ENCODE results near the gene ARL5C. TPM values are rescaled to one million over a fixed set of nuclear protein-coding genes. Genes with fewer than 3 reads are reported as not detected.

Gene ARL5C
- total RNA-seq, 1 experiment from 2014 or later, result not detected

DNA sequence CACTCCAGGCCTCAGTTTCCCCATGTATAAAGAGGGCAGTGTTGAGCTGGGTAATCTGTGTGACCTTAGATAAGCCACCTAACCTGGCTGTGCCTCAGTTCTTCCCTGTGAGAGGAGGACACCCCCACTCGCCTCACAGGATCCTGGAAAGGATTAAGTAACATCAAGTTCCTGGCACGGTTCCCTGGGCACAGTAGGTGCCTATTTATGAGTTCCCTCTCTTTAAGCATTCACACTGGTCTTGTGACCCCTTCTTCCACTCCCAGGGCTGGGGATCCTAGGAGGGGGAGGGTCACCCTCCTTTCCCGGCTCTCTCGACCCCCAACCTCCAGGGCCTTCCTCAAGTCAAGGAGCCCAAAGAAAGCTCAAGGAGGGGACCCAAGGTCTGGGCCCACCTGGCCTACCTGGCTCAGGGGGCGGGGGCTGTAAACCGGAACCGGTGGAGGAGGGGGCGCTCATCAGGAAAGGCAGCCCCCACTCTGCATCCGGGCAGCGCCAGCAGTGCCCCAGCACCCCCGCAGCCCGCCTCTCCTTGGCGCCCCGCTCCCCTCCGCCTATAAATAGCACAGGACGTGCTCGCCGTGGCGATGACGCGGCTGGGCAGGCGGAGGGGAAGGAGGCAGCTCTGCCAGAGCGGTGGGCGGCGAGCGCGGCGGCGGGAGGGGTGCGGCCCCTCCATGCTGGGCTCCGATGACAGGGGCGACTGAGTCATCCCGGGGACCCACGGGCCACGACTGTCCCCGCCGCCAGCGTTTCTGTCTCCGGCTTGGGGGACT lies 43.5 kb upstream of the ARL5C start:
- Histone ChIP-seq H3K79me2 (ENCODE audit: insufficient read depth, low read length) (no peaks in the 10 kb centered on the region), H2BK12ac (ENCODE audit: insufficient read length, low read depth, low read length) (no peak overlapping the region), H3K4me2 (ENCODE audit: insufficient read depth, insufficient read length, low read length) (peak overlapping the region; percentile 36), H4K8ac (replicated peaks; ENCODE audit: insufficient read length, low read depth, low read length) (no peak overlapping the region), H3K14ac (ENCODE audit: insufficient read depth, low read length) (peak overlapping the region; percentile 16; the same call in 1 of the 2 replicates), H3K27ac (ENCODE audit: insufficient read length, low read depth, low read length) (no peak overlapping the region), H3T11ph (ENCODE audit: low read length) (no peak overlapping the region), H3K4me1 (ENCODE audit: insufficient read depth, low read length) (no peaks in the 10 kb centered on the region; the same call in 1 of the 2 replicates), H4K5ac (ENCODE audit: insufficient read length, low read depth, low read length) (no peak overlapping the region), H2AK5ac (ENCODE audit: insufficient read length, low read length) (no peak overlapping the region), H3K9me3 (ENCODE audit: control insufficient read depth, low read depth, low read length) (no peaks in the 10 kb centered on the region), H3K79me1 (ENCODE audit: insufficient read depth, low read depth, low read length, poor library complexity, severe bottlenecking) (no peaks in the 10 kb centered on the region), H4K91ac (ENCODE audit: insufficient read length, low read depth, low read length) (no peak overlapping the region), H4K20me1 (ENCODE audit: control insufficient read depth, insufficient read depth, insufficient read length) (no peaks in the 10 kb centered on the region), H3K9ac (ENCODE audit: extremely low read depth, insufficient read length, low read length) (no peak overlapping the region), H3K23ac (ENCODE audit: insufficient read length, low read depth, low read length) (no peak overlapping the region), H3K4ac (ENCODE audit: low read depth, low read length) (no peak overlapping the region), H3K23me2 (ENCODE audit: insufficient read length, low read depth, low read length, poor library complexity, severe bottlenecking) (peaks cover 6% of the 10 kb centered on the region), H2BK5ac (ENCODE audit: insufficient read length, low read length) (no peak overlapping the region), H2BK120ac (ENCODE audit: low read depth, low read length, poor library complexity, severe bottlenecking) (no peak overlapping the region), H3K27me3 (ENCODE audit: insufficient read depth, low read length) (no peaks in the 10 kb centered on the region), H3K18ac (ENCODE audit: insufficient read length, low read depth, low read length) (no peak overlapping the region), H2AFZ (ENCODE audit: low read length) (no peak overlapping the region), H2BK20ac (ENCODE audit: low read depth, low read length, poor library complexity, severe bottlenecking) (no peak overlapping the region), H3K56ac (ENCODE audit: insufficient read length, low read depth, low read length) (no peak overlapping the region), H2BK15ac (ENCODE audit: low read depth, low read length) (no peak overlapping the region)
- Mint-ChIP-seq H3K27ac (no peak overlapping the region; a peak in 1 of 7 replicates), H3K9me3 (no peaks in the 10 kb centered on the region), H3K27me3 (ENCODE audit: low read depth) (peaks cover 16% of the 10 kb centered on the region), H3K36me3 (ENCODE audit: insufficient read depth in 1 of 3, low read depth in 3 of 3) (peaks cover 4 to 8% (median 6%) of the 10 kb centered on the region in 3 experiments), H3K4me1 (peaks cover 27 to 58% of the 10 kb centered on the region in 2 experiments), H3K4me3 (peak overlapping the region; percentile 47 to 74; a peak in 4 of 5 replicates)
- TF ChIP-seq, protein P1, sequence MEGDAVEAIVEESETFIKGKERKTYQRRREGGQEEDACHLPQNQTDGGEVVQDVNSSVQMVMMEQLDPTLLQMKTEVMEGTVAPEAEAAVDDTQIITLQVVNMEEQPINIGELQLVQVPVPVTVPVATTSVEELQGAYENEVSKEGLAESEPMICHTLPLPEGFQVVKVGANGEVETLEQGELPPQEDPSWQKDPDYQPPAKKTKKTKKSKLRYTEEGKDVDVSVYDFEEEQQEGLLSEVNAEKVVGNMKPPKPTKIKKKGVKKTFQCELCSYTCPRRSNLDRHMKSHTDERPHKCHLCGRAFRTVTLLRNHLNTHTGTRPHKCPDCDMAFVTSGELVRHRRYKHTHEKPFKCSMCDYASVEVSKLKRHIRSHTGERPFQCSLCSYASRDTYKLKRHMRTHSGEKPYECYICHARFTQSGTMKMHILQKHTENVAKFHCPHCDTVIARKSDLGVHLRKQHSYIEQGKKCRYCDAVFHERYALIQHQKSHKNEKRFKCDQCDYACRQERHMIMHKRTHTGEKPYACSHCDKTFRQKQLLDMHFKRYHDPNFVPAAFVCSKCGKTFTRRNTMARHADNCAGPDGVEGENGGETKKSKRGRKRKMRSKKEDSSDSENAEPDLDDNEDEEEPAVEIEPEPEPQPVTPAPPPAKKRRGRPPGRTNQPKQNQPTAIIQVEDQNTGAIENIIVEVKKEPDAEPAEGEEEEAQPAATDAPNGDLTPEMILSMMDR (conservative IDR thresholded peaks at IDR 0.05), result no peak
- WGBS (ENCODE audit: extremely low coverage, insufficient read length, low lambda C conversion rate), result no CpG with 5 or more reads among the region's 39 CpGs
- DNase-seq, result peak; percentile 71
